Measurements from ENCODE around the gene ATXN7L1. TPM values are rescaled to one million over a fixed set of nuclear protein-coding genes. Genes with fewer than 3 reads are reported as not detected.

The ATXN7L1 gene
- total RNA-seq, 1 experiment from 2014 or later: 24.3 TPM

- TF ChIP-seq CTCF (conservative IDR thresholded peaks at IDR 0.05): no peak
- Mint-ChIP-seq H3K27ac (peak overlapping the region in 2 of 3 experiments; percentile 52 to 57; a peak in 2 of 7 replicates), H3K4me1 (peaks cover 4 to 10% of the 10 kb centered on the region in 2 experiments; a peak in 3 of 4 replicates), H3K27me3 (ENCODE audit: low read depth) (no peaks in the 10 kb centered on the region), H3K4me3 (no peak overlapping the region), H3K36me3 (ENCODE audit: insufficient read depth in 1 of 3, low read depth in 3 of 3) (peaks cover 23 to 61% (median 59%) of the 10 kb centered on the region in 3 experiments), H3K9me3 (no peaks in the 10 kb centered on the region)
- no peak overlapping the region for H2BK5ac ChIP-seq (ENCODE audit: insufficient read length, low read length)
- no peaks in the 10 kb centered on the region for H3K79me2 ChIP-seq (ENCODE audit: insufficient read depth, low read length)
- no peak overlapping the region for H4K5ac ChIP-seq (ENCODE audit: insufficient read length, low read depth, low read length)
- no peak overlapping the region for H3K23ac ChIP-seq (ENCODE audit: insufficient read length, low read depth, low read length)
- no peak overlapping the region for H3K4ac ChIP-seq (ENCODE audit: low read depth, low read length)
- no peak overlapping the region for H2BK20ac ChIP-seq (ENCODE audit: low read depth, low read length, poor library complexity, severe bottlenecking)
- H3T11ph ChIP-seq (ENCODE audit: low read length): no peak overlapping the region
- peaks cover 2% of the 10 kb centered on the region for H4K20me1 ChIP-seq (ENCODE audit: control insufficient read depth, insufficient read depth, insufficient read length)
- no peaks in the 10 kb centered on the region for H3K23me2 ChIP-seq (ENCODE audit: insufficient read length, low read depth, low read length, poor library complexity, severe bottlenecking)
- no peaks in the 10 kb centered on the region for H3K4me1 ChIP-seq (ENCODE audit: insufficient read depth, low read length)
- H3K27me3 ChIP-seq (ENCODE audit: insufficient read depth, low read length): no peaks in the 10 kb centered on the region
- H4K8ac ChIP-seq (replicated peaks; ENCODE audit: insufficient read length, low read depth, low read length): no peak overlapping the region
- H3K56ac ChIP-seq (ENCODE audit: insufficient read length, low read depth, low read length): no peak overlapping the region
- no peak overlapping the region for H3K9ac ChIP-seq (ENCODE audit: extremely low read depth, insufficient read length, low read length)
- H2BK15ac ChIP-seq (ENCODE audit: low read depth, low read length): no peak overlapping the region
- no peak overlapping the region for H2AK5ac ChIP-seq (ENCODE audit: insufficient read length, low read length)
- no peak overlapping the region for H4K91ac ChIP-seq (ENCODE audit: insufficient read length, low read depth, low read length)
- no CpG with 5 or more reads among the region's 14 CpGs for WGBS (ENCODE audit: extremely low coverage, insufficient read length, low lambda C conversion rate)
- H3K27ac ChIP-seq (ENCODE audit: insufficient read length, low read depth, low read length): no peak overlapping the region
- no peaks in the 10 kb centered on the region for H3K9me3 ChIP-seq (ENCODE audit: control insufficient read depth, low read depth, low read length)
- H2BK120ac ChIP-seq (ENCODE audit: low read depth, low read length, poor library complexity, severe bottlenecking): no peak overlapping the region
- no peak overlapping the region for H3K4me2 ChIP-seq (ENCODE audit: insufficient read depth, insufficient read length, low read length)
- DNase-seq: no peak
- H3K79me1 ChIP-seq (ENCODE audit: insufficient read depth, low read depth, low read length, poor library complexity, severe bottlenecking): no peaks in the 10 kb centered on the region
- no peak overlapping the region for H3K14ac ChIP-seq (ENCODE audit: insufficient read depth, low read length)
- H2BK12ac ChIP-seq (ENCODE audit: insufficient read length, low read depth, low read length): no peak overlapping the region
- no peak overlapping the region for H3K18ac ChIP-seq (ENCODE audit: insufficient read length, low read depth, low read length)
- H2AFZ ChIP-seq (ENCODE audit: low read length): no peak overlapping the region
These were observed 259.0 kb downstream of the ATXN7L1 start for GRCh38 chr7:105617280-105618015.
